Trophoblast cell (in vitro differentiated cells and primary cell): ENCODE results near the gene SMARCD3.

Experiments
- DNase-seq, 2 donors: peaks; one replicate each; pipeline ENCODE4 v3.0.0-alpha.2; 2016
- H2AFZ ChIP-seq: 2 replicates; pipeline ENCODE4 v1.6.1; 2013; ENCODE audit warnings: low read length, moderate library complexity, mild to moderate bottlenecking; ENCODE audit not compliant: insufficient read depth, poor library complexity
- H2AK5ac ChIP-seq: 2 replicates; pipeline ENCODE4 v1.6.1; 2013; ENCODE audit warnings: mild to moderate bottlenecking, low read length
- H2BK120ac ChIP-seq: 2 replicates; pipeline ENCODE4 v1.6.1; 2013; ENCODE audit warnings: low read length, mild to moderate bottlenecking, moderate library complexity; ENCODE audit not compliant: insufficient read depth, poor library complexity
- H2BK12ac ChIP-seq: 2 replicates; pipeline ENCODE4 v1.6.1; 2013; ENCODE audit warnings: mild to moderate bottlenecking, low read length, moderate library complexity
- H2BK5ac ChIP-seq: 2 replicates; pipeline ENCODE4 v1.6.1; 2013; ENCODE audit warnings: low read length, low read depth, moderate library complexity, mild to moderate bottlenecking; ENCODE audit not compliant: poor library complexity
- H3K14ac ChIP-seq: 2 replicates; pipeline ENCODE4 v1.6.1; 2013; ENCODE audit warnings: mild to moderate bottlenecking, low read length
- H3K18ac ChIP-seq: 2 replicates; pipeline ENCODE4 v1.6.1; 2013; ENCODE audit warnings: mild to moderate bottlenecking, low read length
- H3K23ac ChIP-seq: 2 replicates; pipeline ENCODE4 v1.6.1; 2013; ENCODE audit warnings: low read length
- H3K27ac ChIP-seq: 2 replicates; pipeline ENCODE4 v1.5.1; 2013; ENCODE audit warnings: low read depth, mild to moderate bottlenecking, inconsistent platforms, low read length, moderate library complexity
- H3K27me3 ChIP-seq: 2 replicates; pipeline ENCODE4 v1.6.1; 2013; ENCODE audit warnings: inconsistent platforms, mild to moderate bottlenecking, low read length, moderate library complexity; ENCODE audit not compliant: insufficient read depth
- H3K36me3 ChIP-seq, 2 experiments: 1 replicate in 1 of 2; 2 replicates in 1 of 2; pipeline ENCODE4 v1.6.1; 2013; ENCODE audit warnings: low read length in 2 of 2, mild to moderate bottlenecking in 2 of 2, moderate library complexity in 1 of 2; ENCODE audit not compliant: insufficient read depth in 2 of 2, control insufficient read depth in 1 of 2
- H3K4ac ChIP-seq: 2 replicates; pipeline ENCODE4 v1.6.1; 2013; ENCODE audit warnings: low read depth, mild to moderate bottlenecking, low read length, moderate library complexity
- H3K4me1 ChIP-seq, 2 experiments: 1 replicate in 1 of 2; 2 replicates in 1 of 2; pipeline ENCODE4 v1.6.1; 2013; ENCODE audit warnings: low read length in 2 of 2, mild to moderate bottlenecking in 2 of 2, moderate library complexity in 1 of 2; ENCODE audit not compliant: insufficient read depth in 2 of 2, control insufficient read depth in 1 of 2
- H3K4me2 ChIP-seq: 2 replicates; pipeline ENCODE4 v1.6.1; 2013; ENCODE audit warnings: inconsistent platforms, mild to moderate bottlenecking, low read length, moderate library complexity
- H3K4me3 ChIP-seq: 2 replicates; pipeline ENCODE4 v1.5.1; 2013; ENCODE audit warnings: mild to moderate bottlenecking, low read depth, low read length, inconsistent platforms
- H3K79me1 ChIP-seq: one replicate; pipeline ENCODE4 v1.6.1; 2013; ENCODE audit warnings: low read length
- H3K79me2 ChIP-seq: 2 replicates; pipeline ENCODE4 v1.6.1; 2013; ENCODE audit warnings: low read length, mild to moderate bottlenecking; ENCODE audit not compliant: control insufficient read depth, insufficient read depth, poor library complexity
- H3K9ac ChIP-seq: 2 replicates; pipeline ENCODE4 v1.6.1; 2013; ENCODE audit warnings: mild to moderate bottlenecking, low read length
- H3K9me3 ChIP-seq: 2 replicates; pipeline ENCODE4 v1.6.1; 2013; ENCODE audit warnings: low read depth, mild to moderate bottlenecking, control low read depth, inconsistent platforms, low read length; ENCODE audit not compliant: insufficient read depth
- H4K12ac ChIP-seq: 2 replicates; pipeline ENCODE4 v1.6.1; 2013; ENCODE audit warnings: low read depth, mild to moderate bottlenecking, low read length, moderate library complexity
- H4K8ac ChIP-seq: 2 replicates; pipeline ENCODE4 v1.6.1; 2013; ENCODE audit warnings: low read depth, mild to moderate bottlenecking, low read length, moderate library complexity
- H4K91ac ChIP-seq: one replicate; pipeline ENCODE4 v1.6.1; 2013; ENCODE audit warnings: low read depth, mild to moderate bottlenecking, low read length, moderate library complexity
- WGBS: extraction: QIAGEN DNeasy Blood & Tissue Kit; methylation state at CpG from one replicate; pipeline ENCODE4 v1.1.7; 2013; ENCODE audit warnings: missing lambda C conversion rate; ENCODE audit not compliant: insufficient read length, insufficient coverage; ENCODE audit errors: extremely low coverage; 5-methylcytosine and 5-hydroxymethylcytosine counted together

SMARCD3 gene

GRCh38 chr7:151244841-151245346 lies 3.6 kb downstream of the SMARCD3 start:
- H3K79me2 ChIP-seq, result peaks cover 5% of the 10 kb centered on the region

GRCh38 chr7:151244196-151244840 lies 4.2 kb downstream of the SMARCD3 start:
- Histone ChIP-seq H3K4me2 (no peak overlapping the region), H4K12ac (no peak overlapping the region), H2BK120ac (no peak overlapping the region), H3K4ac (no peak overlapping the region), H2AFZ (no peak overlapping the region), H4K8ac (no peak overlapping the region), H3K14ac (no peak overlapping the region), H3K18ac (peak overlapping the region; percentile 25), H3K36me3 (peaks cover 15 to 17% of the 10 kb centered on the region in 2 experiments), H3K4me1 (peaks cover 6 to 28% of the 10 kb centered on the region in 2 experiments), H3K79me2 (peaks cover 5% of the 10 kb centered on the region), H3K9me3 (no peaks in the 10 kb centered on the region), H2BK12ac (no peak overlapping the region), H3K23ac (no peak overlapping the region), H2AK5ac (no peak overlapping the region), H3K27ac (no peak overlapping the region), H4K91ac (no peak overlapping the region), H3K4me3 (no peak overlapping the region), H3K27me3 (peaks cover 6% of the 10 kb centered on the region), H2BK5ac (no peak overlapping the region), H3K9ac (no peak overlapping the region), H3K79me1 (peaks cover 10% of the 10 kb centered on the region)
- peak in 1 of 2 donors; percentile 65 for DNase-seq
- WGBS, result no CpG with 5 or more reads among the region's 10 CpGs

More at GRCh38 chr7:151244841-151245346, 3.6 kb downstream of the SMARCD3 start:
- Histone ChIP-seq H3K27me3 (peaks cover 6% of the 10 kb centered on the region), H3K23ac (no peak overlapping the region), H3K9me3 (no peaks in the 10 kb centered on the region), H3K4me2 (peak overlapping the region; percentile 60), H3K18ac (no peak overlapping the region), H4K91ac (no peak overlapping the region), H2AK5ac (no peak overlapping the region), H2BK12ac (no peak overlapping the region), H2BK5ac (no peak overlapping the region), H3K14ac (no peak overlapping the region), H3K4me1 (peaks cover 11 to 34% of the 10 kb centered on the region in 2 experiments), H3K79me1 (peaks cover 11% of the 10 kb centered on the region), H3K4ac (no peak overlapping the region), H3K36me3 (peaks cover 10 to 14% of the 10 kb centered on the region in 2 experiments), H3K4me3 (no peak overlapping the region), H3K27ac (no peak overlapping the region), H4K8ac (no peak overlapping the region), H4K12ac (no peak overlapping the region), H2BK120ac (no peak overlapping the region), H2AFZ (no peak overlapping the region), H3K9ac (no peak overlapping the region)
- DNase-seq, result no peak
- no CpG with 5 or more reads among the region's 15 CpGs for WGBS

GRCh38 chr7:151243408-151244195 lies 4.9 kb downstream of the SMARCD3 start:
- peaks cover 6% of the 10 kb centered on the region for H3K27me3 ChIP-seq
- no peak overlapping the region for H2AFZ ChIP-seq
- no peak overlapping the region for H4K12ac ChIP-seq
- no peak overlapping the region for H3K23ac ChIP-seq
- no peak overlapping the region for H4K91ac ChIP-seq
- H3K4ac ChIP-seq, result no peak overlapping the region
- H2BK12ac ChIP-seq, result no peak overlapping the region
- H3K9me3 ChIP-seq, result no peaks in the 10 kb centered on the region
- no peak overlapping the region for H4K8ac ChIP-seq
- peaks cover 3 to 24% of the 10 kb centered on the region in 2 experiments for H3K4me1 ChIP-seq
- peaks cover 22 to 24% of the 10 kb centered on the region in 2 experiments for H3K36me3 ChIP-seq
- H3K14ac ChIP-seq, result no peak overlapping the region
- H3K79me2 ChIP-seq, result peaks cover 3% of the 10 kb centered on the region
- peak overlapping the region; percentile 25 for H3K18ac ChIP-seq
- no peak overlapping the region for H2BK120ac ChIP-seq
- H3K79me1 ChIP-seq, result peaks cover 3% of the 10 kb centered on the region
- no peak overlapping the region for H3K4me3 ChIP-seq
- DNase-seq, result peak in 1 of 2 donors; percentile 56
- no peak overlapping the region for H3K27ac ChIP-seq
- no peak overlapping the region for H2AK5ac ChIP-seq
- WGBS, result no CpG with 5 or more reads among the region's 17 CpGs
- no peak overlapping the region for H2BK5ac ChIP-seq
- H3K9ac ChIP-seq, result no peak overlapping the region
- H3K4me2 ChIP-seq, result no peak overlapping the region

- H3K14ac ChIP-seq, result no peak overlapping the region
- no peak overlapping the region for H3K18ac ChIP-seq
- H3K27ac ChIP-seq, result no peak overlapping the region
- no peak overlapping the region for H4K91ac ChIP-seq
- no peak overlapping the region for H2AFZ ChIP-seq
- no peak overlapping the region for H2BK5ac ChIP-seq
- H2AK5ac ChIP-seq, result no peak overlapping the region
- no peak overlapping the region for H3K4me2 ChIP-seq
- peaks cover 6% of the 10 kb centered on the region for H3K27me3 ChIP-seq
- H4K12ac ChIP-seq, result no peak overlapping the region
- no CpG with 5 or more reads among the region's 2 CpGs for WGBS
- H3K79me1 ChIP-seq, result no peaks in the 10 kb centered on the region
- H3K4me3 ChIP-seq, result no peak overlapping the region
- peaks cover 3 to 21% of the 10 kb centered on the region in 2 experiments for H3K4me1 ChIP-seq
- peaks cover 27 to 29% of the 10 kb centered on the region in 2 experiments for H3K36me3 ChIP-seq
- no peak overlapping the region for H3K23ac ChIP-seq
- no peak for DNase-seq
- no peak overlapping the region for H3K4ac ChIP-seq
- no peak overlapping the region for H4K8ac ChIP-seq
- no peaks in the 10 kb centered on the region for H3K79me2 ChIP-seq
- no peak overlapping the region for H2BK12ac ChIP-seq
- H3K9ac ChIP-seq, result peak overlapping the region; percentile 28
- no peak overlapping the region for H2BK120ac ChIP-seq
- H3K9me3 ChIP-seq, result no peaks in the 10 kb centered on the region
Measured at GRCh38 chr7:151243045-151243349, 5.5 kb downstream of the SMARCD3 start.
